HG03460 (cell line): Measurements from ENCODE around the gene SMIM1.
"Not testable (repeated sequence)": the region's sequence is repeated elsewhere in the genome, so short reads cannot be mapped to it uniquely, and the experiment has no call there.

Experiments used
- ATAC-seq: cut with Tn5 transposase; IDR thresholded peaks from one replicate; pipeline ENCODE4 v1.9.1; 2021; ENCODE audit not compliant: unreplicated experiment

The SMIM1 gene

GRCh38 chr1:3772715-3773571, at the start of gene SMIM1:
TSS of gene SMIM1 (plus strand) at chr1:3772749. CDS start at chr1:3775374, 2,625 bp downstream.
- no peak for ATAC-seq

- no peak for ATAC-seq
Observed at GRCh38 chr1:3722846-3723245, 49.7 kb upstream of the SMIM1 start.

- ATAC-seq = not testable (repeated sequence)
Observed at GRCh38 chr1:3724416-3725030, 48.0 kb upstream of the SMIM1 start.

- ATAC-seq = no peak
Observed at GRCh38 chr1:3725366-3725765, 47.2 kb upstream of the SMIM1 start.

GRCh38 chr1:3727042-3727824, 45.3 kb upstream of the SMIM1 start:
- ATAC-seq = no peak

- no peak for ATAC-seq
Observed at GRCh38 chr1:3727825-3728776, 44.4 kb upstream of the SMIM1 start.

GRCh38 chr1:3729594-3730542, 42.7 kb upstream of the SMIM1 start:
- ATAC-seq = no peak

- no peak for ATAC-seq
Observed at GRCh38 chr1:3730543-3731247, 41.9 kb upstream of the SMIM1 start.

- ATAC-seq = no peak
Observed at GRCh38 chr1:3731583-3732433, 40.7 kb upstream of the SMIM1 start.

GRCh38 chr1:3732434-3733093, 40.0 kb upstream of the SMIM1 start:
- no peak for ATAC-seq

GRCh38 chr1:3733094-3733882, 39.3 kb upstream of the SMIM1 start:
- no peak for ATAC-seq

- ATAC-seq = no peak
Observed at GRCh38 chr1:3733883-3734589, 38.5 kb upstream of the SMIM1 start.

GRCh38 chr1:3734602-3735001, 37.9 kb upstream of the SMIM1 start:
- no peak for ATAC-seq

GRCh38 chr1:3735027-3735681, 37.4 kb upstream of the SMIM1 start:
- ATAC-seq = no peak

- no peak for ATAC-seq
Observed at GRCh38 chr1:3735688-3736087, 36.9 kb upstream of the SMIM1 start.
